Smooth muscle cell (in vitro differentiated cells): Measurements from ENCODE around the gene C1QL2. TPM values are rescaled to one million over a fixed set of nuclear protein-coding genes. Genes with fewer than 3 reads are reported as not detected.

Experiments used
- DNase-seq: peaks from one replicate; lab custom pipeline; 2025; ENCODE audit not compliant: unreplicated experiment; lab: John Stamatoyannopoulos, UW
- H2AFZ ChIP-seq: fragments of 200-600 bp; sonication (generic); 2 replicates; pipeline ENCODE4 v1.6.0; 2016; ENCODE audit warnings: antibody characterized with exemption, low read depth, mild to moderate bottlenecking
- H3F3A ChIP-seq: fragments of 200-600 bp; sonication (generic); 2 replicates; pipeline ENCODE4 v1.6.0; 2017; ENCODE audit warnings: antibody characterized with exemption, low read depth
- H3K27ac ChIP-seq: fragments of 200-600 bp; sonication (generic); 2 replicates; pipeline ENCODE4 v1.5.1; 2016; ENCODE audit warnings: low read depth, mild to moderate bottlenecking
- H3K27me3 ChIP-seq: fragments of 200-600 bp; sonication (generic); 2 replicates; pipeline ENCODE4 v1.6.1; 2016; ENCODE audit warnings: low read depth, mild to moderate bottlenecking
- H3K36me3 ChIP-seq: fragments of 200-600 bp; sonication (generic); 2 replicates; pipeline ENCODE4 v1.5.1; 2016; ENCODE audit warnings: low read depth
- H3K4me1 ChIP-seq: fragments of 200-600 bp; sonication (generic); 2 replicates; pipeline ENCODE4 v1.5.1; 2016; ENCODE audit warnings: low read depth
- H3K4me2 ChIP-seq: fragments of 200-600 bp; sonication (generic); 2 replicates; pipeline ENCODE4 v1.6.0; 2016; ENCODE audit warnings: mild to moderate bottlenecking
- H3K4me3 ChIP-seq: fragments of 200-600 bp; sonication (generic); 2 replicates; pipeline ENCODE4 v1.5.1; 2016; ENCODE audit warnings: mild to moderate bottlenecking
- H3K79me2 ChIP-seq: fragments of 200-600 bp; sonication (generic); 2 replicates; pipeline ENCODE4 v1.6.0; 2016; ENCODE audit warnings: low read depth, mild to moderate bottlenecking
- H3K9ac ChIP-seq: fragments of 200-600 bp; sonication (generic); 2 replicates; pipeline ENCODE4 v1.6.0; 2016; ENCODE audit warnings: low read depth
- H3K9me3 ChIP-seq: fragments of 200-600 bp; sonication (generic); replicated peaks from 2 replicates; pipeline ENCODE4 v1.5.1; 2016; ENCODE audit warnings: low read depth
- H4K20me1 ChIP-seq: fragments of 200-600 bp; sonication (generic); 2 replicates; pipeline ENCODE4 v1.6.0; 2016; ENCODE audit warnings: low read depth
- WGBS: methylation state at CpG from one replicate; pipeline ENCODE4 v1.1.7; 2016; ENCODE audit warnings: low lambda C conversion rate; 5-methylcytosine and 5-hydroxymethylcytosine counted together
- polyA plus RNA-seq: library from polyadenylated mRNA; unstranded; fragments of >200 nt; fragmentation: Nextera tagmentation; extraction: Ambion mirVana; gene quantifications from 2 replicates; pipeline ENCODE4 v1.2.1, GENCODE V29; 2016
- total RNA-seq: library from RNA; depleted of rRNA; stranded (reverse); fragments of >200 nt; gene quantifications from 2 replicates; pipeline ENCODE4 v1.2.3, GENCODE V29; 2014
- TF ChIP-seq, protein P1 (sequence below): fragments of 200-600 bp; sonication (generic); IDR thresholded peaks from 2 replicates; pipeline ENCODE4 v1.5.1; 2017; ENCODE audit warnings: borderline replicate concordance, mild to moderate bottlenecking, antibody characterized with exemption; ENCODE audit not compliant: insufficient read depth, poor library complexity, severe bottlenecking

The C1QL2 gene
- total and polyA plus RNA-seq, 2 experiments from 2014 or later, result not detected

DNA sequence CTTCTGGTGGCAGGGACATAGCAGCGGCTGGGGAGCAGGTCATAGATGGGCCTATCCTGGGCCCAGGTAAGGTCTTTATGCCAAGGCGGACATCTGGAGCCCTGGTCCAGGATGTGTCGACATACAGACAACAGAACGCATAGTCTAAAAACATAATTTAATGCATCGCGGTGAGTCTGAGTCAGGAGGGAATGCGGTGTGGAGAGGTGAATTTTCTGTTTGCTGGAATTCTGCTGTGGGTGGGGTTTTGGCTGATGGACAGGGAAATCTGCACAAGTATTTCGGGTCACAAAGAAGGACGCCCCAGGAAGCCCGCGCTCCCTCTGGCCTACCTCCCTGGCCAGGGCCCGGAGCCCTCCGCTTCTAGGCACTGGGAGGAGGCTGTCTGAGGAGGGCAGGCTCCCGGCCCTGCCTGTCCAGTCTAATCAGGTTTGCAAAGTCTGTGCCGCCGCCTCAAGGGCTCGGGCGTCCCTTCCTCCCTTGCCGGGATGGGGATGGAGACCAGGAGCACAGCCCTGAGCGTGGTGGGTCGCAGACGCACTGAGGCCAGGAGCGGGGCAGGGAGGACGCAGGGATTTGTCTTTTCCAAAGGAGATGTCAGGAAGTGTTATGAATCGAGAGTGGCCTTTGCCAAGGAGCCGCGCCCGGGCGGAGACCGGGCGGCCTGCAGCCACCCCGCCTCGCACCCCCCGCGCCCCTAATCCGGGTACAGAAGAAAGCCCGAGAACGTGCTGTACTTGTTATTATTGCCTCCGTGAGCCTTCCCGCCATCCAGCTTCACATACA, 2.3 kb downstream of the C1QL2 start:
- Histone ChIP-seq H3K79me2 (no peaks in the 10 kb centered on the region), H3K27ac (no peak overlapping the region), H2AFZ (no peak overlapping the region), H3K36me3 (no peaks in the 10 kb centered on the region), H4K20me1 (no peaks in the 10 kb centered on the region), H3K9ac (no peak overlapping the region), H3F3A (no peaks in the 10 kb centered on the region), H3K27me3 (peaks cover 98% of the 10 kb centered on the region), H3K4me2 (no peak overlapping the region), H3K4me1 (peaks cover 7% of the 10 kb centered on the region), H3K9me3 (no peaks in the 10 kb centered on the region), H3K4me3 (no peak overlapping the region)
- no peak for DNase-seq
- WGBS, result 3% methylated on average over 39 of the region's 40 CpGs
- TF ChIP-seq, protein P1, sequence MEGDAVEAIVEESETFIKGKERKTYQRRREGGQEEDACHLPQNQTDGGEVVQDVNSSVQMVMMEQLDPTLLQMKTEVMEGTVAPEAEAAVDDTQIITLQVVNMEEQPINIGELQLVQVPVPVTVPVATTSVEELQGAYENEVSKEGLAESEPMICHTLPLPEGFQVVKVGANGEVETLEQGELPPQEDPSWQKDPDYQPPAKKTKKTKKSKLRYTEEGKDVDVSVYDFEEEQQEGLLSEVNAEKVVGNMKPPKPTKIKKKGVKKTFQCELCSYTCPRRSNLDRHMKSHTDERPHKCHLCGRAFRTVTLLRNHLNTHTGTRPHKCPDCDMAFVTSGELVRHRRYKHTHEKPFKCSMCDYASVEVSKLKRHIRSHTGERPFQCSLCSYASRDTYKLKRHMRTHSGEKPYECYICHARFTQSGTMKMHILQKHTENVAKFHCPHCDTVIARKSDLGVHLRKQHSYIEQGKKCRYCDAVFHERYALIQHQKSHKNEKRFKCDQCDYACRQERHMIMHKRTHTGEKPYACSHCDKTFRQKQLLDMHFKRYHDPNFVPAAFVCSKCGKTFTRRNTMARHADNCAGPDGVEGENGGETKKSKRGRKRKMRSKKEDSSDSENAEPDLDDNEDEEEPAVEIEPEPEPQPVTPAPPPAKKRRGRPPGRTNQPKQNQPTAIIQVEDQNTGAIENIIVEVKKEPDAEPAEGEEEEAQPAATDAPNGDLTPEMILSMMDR, result no peak

DNA sequence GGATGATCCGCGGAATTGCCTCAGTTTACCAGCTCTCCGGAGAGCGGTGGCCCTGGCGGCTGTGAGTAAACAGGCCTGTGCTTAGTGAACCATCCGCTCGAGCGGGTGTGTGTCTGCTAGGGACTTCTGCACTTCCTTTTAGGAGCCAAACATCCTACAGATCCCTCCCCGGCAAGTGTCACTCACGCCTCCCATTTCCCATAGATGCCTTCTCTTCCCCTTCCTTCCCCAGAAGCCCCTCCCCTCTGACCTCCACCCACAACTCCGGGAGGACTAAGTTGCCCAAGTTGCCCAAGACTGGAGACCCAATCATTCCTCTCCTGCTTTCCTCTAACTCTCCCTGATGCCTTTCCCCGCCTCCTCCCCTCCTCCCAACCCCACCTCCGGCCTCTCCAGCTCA, 2.9 kb downstream of the C1QL2 start:
- H3F3A ChIP-seq, result no peaks in the 10 kb centered on the region
- no peak for DNase-seq
- no peaks in the 10 kb centered on the region for H3K9me3 ChIP-seq
- WGBS, result 1% methylated on average over 12 of the region's 13 CpGs
- no peaks in the 10 kb centered on the region for H3K36me3 ChIP-seq
- H3K4me2 ChIP-seq, result no peak overlapping the region
- H3K27ac ChIP-seq, result no peak overlapping the region
- H3K4me1 ChIP-seq, result peaks cover 7% of the 10 kb centered on the region
- no peaks in the 10 kb centered on the region for H4K20me1 ChIP-seq
- no peaks in the 10 kb centered on the region for H3K79me2 ChIP-seq
- H2AFZ ChIP-seq, result no peak overlapping the region
- H3K9ac ChIP-seq, result no peak overlapping the region
- H3K4me3 ChIP-seq, result no peak overlapping the region
- H3K27me3 ChIP-seq, result peaks cover 98% of the 10 kb centered on the region
- TF ChIP-seq, protein P1, result no peak

DNA sequence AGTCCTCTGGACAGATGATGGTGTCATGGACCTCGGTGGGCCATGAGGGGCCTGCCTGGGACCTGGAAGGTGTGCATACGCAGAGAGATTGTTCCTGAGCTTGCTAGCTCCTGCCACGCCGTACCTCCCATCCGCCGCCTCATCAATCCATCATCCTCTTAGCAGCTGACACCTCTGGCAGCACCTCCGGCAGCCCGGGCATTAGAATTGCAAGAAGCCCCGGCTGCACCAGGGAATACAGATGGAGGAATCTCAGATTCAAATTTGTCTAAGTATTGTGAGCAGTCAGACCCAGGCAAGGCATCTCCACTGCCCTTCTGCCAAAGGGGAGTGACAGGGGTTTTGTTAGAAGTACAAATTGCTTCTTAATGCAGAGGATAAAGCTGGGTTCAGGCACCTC, 4.5 kb downstream of the C1QL2 start:
- Histone ChIP-seq H3K27me3 (peaks cover 98% of the 10 kb centered on the region), H3K4me1 (peaks cover 7% of the 10 kb centered on the region), H3K4me3 (no peak overlapping the region), H3F3A (no peaks in the 10 kb centered on the region), H3K9me3 (no peaks in the 10 kb centered on the region), H3K4me2 (no peak overlapping the region), H4K20me1 (no peaks in the 10 kb centered on the region), H3K79me2 (no peaks in the 10 kb centered on the region), H3K36me3 (no peaks in the 10 kb centered on the region), H3K27ac (no peak overlapping the region), H2AFZ (no peak overlapping the region), H3K9ac (no peak overlapping the region)
- 79% methylated on average over 9 of the region's 9 CpGs for WGBS
- TF ChIP-seq, protein P1, result no peak
- no peak for DNase-seq

DNA sequence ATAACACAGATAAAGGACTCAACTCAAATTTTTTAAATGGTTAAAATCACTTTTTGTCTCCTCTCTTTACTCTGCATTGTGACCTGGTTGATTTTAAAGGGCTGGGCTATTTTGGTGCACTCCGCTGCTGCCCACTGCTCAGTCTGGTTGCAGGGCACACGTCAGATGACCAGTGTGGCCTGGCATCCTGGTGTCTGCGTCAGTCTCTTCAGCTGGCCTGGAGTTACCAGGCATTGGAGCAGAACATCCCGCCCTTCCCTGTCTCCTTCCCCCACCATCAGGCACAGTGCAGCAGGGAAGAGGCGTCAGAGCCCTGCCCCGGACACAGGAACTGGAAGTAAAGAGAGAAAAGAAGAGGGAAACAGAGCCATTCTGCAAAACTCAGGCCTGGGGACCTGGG, 8.9 kb downstream of the C1QL2 start:
- Histone ChIP-seq H3K9me3 (no peaks in the 10 kb centered on the region), H3K4me3 (no peak overlapping the region), H4K20me1 (no peaks in the 10 kb centered on the region), H2AFZ (no peak overlapping the region), H3K4me1 (peaks cover 6% of the 10 kb centered on the region), H3K36me3 (no peaks in the 10 kb centered on the region), H3K27me3 (peaks cover 70% of the 10 kb centered on the region), H3K79me2 (no peaks in the 10 kb centered on the region), H3F3A (no peaks in the 10 kb centered on the region), H3K27ac (no peak overlapping the region), H3K4me2 (no peak overlapping the region), H3K9ac (no peak overlapping the region)
- WGBS, result 82% methylated on average over 6 of the region's 6 CpGs
- TF ChIP-seq, protein P1, result no peak
- DNase-seq, result no peak
